ENCODE data around the gene GPR55.

The GPR55 gene

GRCh38 chr2:230934231-230935129 lies 9.4 kb upstream of the GPR55 start:
- peaks cover 6% of the 10 kb centered on the region for H3K9me3 ChIP-seq (ENCODE audit: control insufficient read depth, low read length)
- H3K36me3 ChIP-seq (ENCODE audit: control insufficient read depth, insufficient read depth, low read length), result no peaks in the 10 kb centered on the region
- no peak overlapping the region for H3K4me3 ChIP-seq (ENCODE audit: insufficient read depth, low read depth, low read length)
- H3K4me1 ChIP-seq (ENCODE audit: control insufficient read depth, insufficient read depth, low read length), result peaks cover 13% of the 10 kb centered on the region
- whole genome bisulfite sequencing, 2 experiments, result 88 to 89% methylated on average over 17 of the region's 17 CpGs
- no peak overlapping the region for H3K27ac ChIP-seq (ENCODE audit: insufficient read depth, low read depth, low read length, poor library complexity, severe bottlenecking)
- no peaks in the 10 kb centered on the region for H3K27me3 ChIP-seq (ENCODE audit: control insufficient read depth, insufficient read depth, low read length, poor library complexity, severe bottlenecking)

DNA sequence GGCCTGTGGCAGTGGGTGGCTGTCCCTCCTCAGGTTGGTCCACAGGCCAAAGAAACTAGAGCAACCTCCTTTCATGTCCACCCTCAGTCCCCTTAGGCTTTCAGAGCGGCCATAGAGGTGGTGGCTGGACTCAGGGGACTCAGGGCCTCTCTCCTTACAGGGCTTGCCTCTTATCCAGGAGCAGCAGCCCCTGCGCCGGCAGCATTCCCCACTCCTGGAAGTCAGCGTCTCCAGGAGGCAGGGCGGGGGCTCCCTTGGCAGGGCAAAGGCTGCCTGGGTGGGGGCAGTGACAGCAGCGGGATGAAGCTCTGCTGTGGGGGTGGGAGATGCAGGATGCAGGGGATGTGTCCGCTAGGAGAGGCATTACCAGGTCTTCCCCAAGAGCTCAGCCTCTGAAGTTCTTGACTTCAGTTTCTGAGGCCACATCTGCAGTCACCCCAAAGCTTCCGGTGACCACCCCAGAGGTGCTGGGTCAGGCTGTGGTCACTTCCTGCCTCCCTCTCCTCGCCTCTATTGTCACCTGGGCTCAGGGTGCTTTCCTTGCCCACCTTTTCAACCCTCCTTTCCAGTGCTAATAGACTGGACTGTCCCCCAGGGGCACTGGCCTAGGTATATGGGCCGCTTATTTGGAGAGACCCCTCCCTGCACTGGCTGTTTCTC lies 8.6 kb upstream of the GPR55 start:
- Histone ChIP-seq H3K27me3 (ENCODE audit: control insufficient read depth, insufficient read depth, low read length, poor library complexity, severe bottlenecking) (no peaks in the 10 kb centered on the region), H3K36me3 (ENCODE audit: control insufficient read depth, insufficient read depth, low read length) (no peaks in the 10 kb centered on the region), H3K27ac (ENCODE audit: insufficient read depth, low read depth, low read length, poor library complexity, severe bottlenecking) (no peak overlapping the region), H3K4me1 (ENCODE audit: control insufficient read depth, insufficient read depth, low read length) (peaks cover 13% of the 10 kb centered on the region), H3K9me3 (ENCODE audit: control insufficient read depth, low read length) (peaks cover 6% of the 10 kb centered on the region), H3K4me3 (ENCODE audit: insufficient read depth, low read depth, low read length) (no peak overlapping the region)
- WGBS, 2 experiments, result 88 to 90% methylated on average over 10 of the region's 10 CpGs

DNA sequence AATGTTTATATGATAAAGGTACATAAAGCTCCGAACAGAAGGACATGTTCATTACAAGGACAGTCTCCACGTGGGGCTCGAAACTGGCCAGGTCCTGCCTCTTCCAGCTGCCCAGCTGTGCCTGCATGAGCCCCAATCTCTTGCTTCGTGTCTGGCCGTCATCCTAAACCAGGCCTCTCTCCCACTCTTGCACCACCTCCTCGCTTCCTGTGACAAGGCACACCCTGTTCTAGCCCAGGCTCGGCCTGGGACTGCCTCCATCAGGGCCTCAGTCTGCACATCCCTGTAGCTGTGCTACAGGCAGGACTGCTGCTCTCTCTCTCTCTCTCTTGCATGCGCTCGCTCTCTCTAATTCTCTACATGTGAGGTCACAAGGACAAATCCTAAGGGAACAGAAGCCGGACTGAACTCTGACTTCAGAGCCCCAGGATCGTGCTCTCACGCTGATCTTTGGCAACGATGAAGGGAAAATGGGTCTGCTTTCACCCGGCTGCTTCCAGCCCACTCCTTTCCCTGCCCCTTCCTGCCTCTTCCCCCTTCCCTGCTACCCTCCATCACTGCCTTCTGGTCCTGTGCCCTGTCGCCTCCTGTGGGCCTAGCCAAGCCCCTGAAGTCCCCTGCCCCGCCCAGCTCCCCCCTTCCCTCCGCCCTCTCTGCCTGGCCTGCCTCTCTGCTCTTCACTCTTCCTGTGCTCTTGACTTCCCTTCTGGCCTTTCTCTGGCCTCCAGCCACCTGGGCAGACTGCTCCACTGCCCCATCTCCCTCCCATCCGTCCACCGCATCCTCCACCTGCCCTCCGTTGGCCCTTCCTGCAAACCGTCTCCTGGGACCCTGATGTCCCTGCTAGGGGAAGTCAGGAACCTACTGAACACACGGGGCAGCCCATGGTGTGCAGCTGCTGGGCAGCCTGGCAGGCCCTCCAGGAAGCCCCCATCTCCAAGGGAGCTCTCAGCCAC lies 7.8 kb upstream of the GPR55 start:
- H3K9me3 ChIP-seq (ENCODE audit: control insufficient read depth, low read length), result peaks cover 6% of the 10 kb centered on the region
- no peak overlapping the region for H3K4me3 ChIP-seq (ENCODE audit: insufficient read depth, low read depth, low read length)
- no peaks in the 10 kb centered on the region for H3K36me3 ChIP-seq (ENCODE audit: control insufficient read depth, insufficient read depth, low read length)
- H3K4me1 ChIP-seq (ENCODE audit: control insufficient read depth, insufficient read depth, low read length), result peaks cover 13% of the 10 kb centered on the region
- no peak overlapping the region for H3K27ac ChIP-seq (ENCODE audit: insufficient read depth, low read depth, low read length, poor library complexity, severe bottlenecking)
- no peaks in the 10 kb centered on the region for H3K27me3 ChIP-seq (ENCODE audit: control insufficient read depth, insufficient read depth, low read length, poor library complexity, severe bottlenecking)
- WGBS, 2 experiments, result 86 to 87% methylated on average over 22 of the region's 22 CpGs

- Histone ChIP-seq H3K27ac (ENCODE audit: insufficient read depth, low read depth, low read length, poor library complexity, severe bottlenecking) (no peak overlapping the region), H3K4me1 (ENCODE audit: control insufficient read depth, insufficient read depth, low read length) (peaks cover 13% of the 10 kb centered on the region), H3K36me3 (ENCODE audit: control insufficient read depth, insufficient read depth, low read length) (no peaks in the 10 kb centered on the region), H3K27me3 (ENCODE audit: control insufficient read depth, insufficient read depth, low read length, poor library complexity, severe bottlenecking) (no peaks in the 10 kb centered on the region), H3K4me3 (ENCODE audit: insufficient read depth, low read depth, low read length) (no peak overlapping the region), H3K9me3 (ENCODE audit: control insufficient read depth, low read length) (peaks cover 2% of the 10 kb centered on the region)
- WGBS, 2 experiments, result 91 to 93% methylated on average over 22 of the region's 22 CpGs
These were observed 6.7 kb upstream of the GPR55 start for GRCh38 chr2:230931556-230932231.

DNA sequence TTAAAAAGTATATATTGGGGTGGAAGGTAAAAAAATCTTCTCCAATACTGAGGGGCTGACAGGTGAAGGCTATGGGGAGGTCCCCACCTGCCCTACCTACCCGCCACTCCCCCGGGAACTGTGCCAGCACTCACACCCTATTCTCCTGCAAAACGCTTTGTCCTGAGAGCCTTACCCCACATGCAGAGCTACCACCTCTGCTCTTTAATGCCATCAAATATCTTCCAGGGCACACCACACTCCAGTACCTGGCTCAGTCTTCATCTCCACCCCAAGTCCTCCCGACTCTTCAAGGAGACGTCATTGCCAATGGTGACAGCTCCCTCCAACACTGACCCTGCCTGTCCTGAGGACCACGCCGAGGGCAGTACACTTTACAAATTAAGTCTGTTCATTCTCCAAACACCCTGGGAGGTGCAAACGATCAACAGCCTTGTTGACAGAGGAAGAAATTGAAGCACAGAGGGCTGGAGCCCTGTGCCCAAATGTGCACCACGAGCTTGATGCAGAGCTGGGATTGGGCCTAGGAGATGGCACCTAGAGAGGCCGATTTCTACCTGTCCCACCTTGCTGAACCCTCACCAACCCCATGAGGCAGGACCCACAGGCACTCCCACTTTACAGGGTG lies 6.0 kb upstream of the GPR55 start:
- Histone ChIP-seq H3K4me1 (ENCODE audit: control insufficient read depth, insufficient read depth, low read length) (peaks cover 13% of the 10 kb centered on the region), H3K9me3 (ENCODE audit: control insufficient read depth, low read length) (no peaks in the 10 kb centered on the region), H3K27ac (ENCODE audit: insufficient read depth, low read depth, low read length, poor library complexity, severe bottlenecking) (no peak overlapping the region), H3K36me3 (ENCODE audit: control insufficient read depth, insufficient read depth, low read length) (no peaks in the 10 kb centered on the region), H3K4me3 (ENCODE audit: insufficient read depth, low read depth, low read length) (no peak overlapping the region), H3K27me3 (ENCODE audit: control insufficient read depth, insufficient read depth, low read length, poor library complexity, severe bottlenecking) (no peaks in the 10 kb centered on the region)
- WGBS, 2 experiments, result 89 to 91% methylated on average over 10 of the region's 10 CpGs

DNA sequence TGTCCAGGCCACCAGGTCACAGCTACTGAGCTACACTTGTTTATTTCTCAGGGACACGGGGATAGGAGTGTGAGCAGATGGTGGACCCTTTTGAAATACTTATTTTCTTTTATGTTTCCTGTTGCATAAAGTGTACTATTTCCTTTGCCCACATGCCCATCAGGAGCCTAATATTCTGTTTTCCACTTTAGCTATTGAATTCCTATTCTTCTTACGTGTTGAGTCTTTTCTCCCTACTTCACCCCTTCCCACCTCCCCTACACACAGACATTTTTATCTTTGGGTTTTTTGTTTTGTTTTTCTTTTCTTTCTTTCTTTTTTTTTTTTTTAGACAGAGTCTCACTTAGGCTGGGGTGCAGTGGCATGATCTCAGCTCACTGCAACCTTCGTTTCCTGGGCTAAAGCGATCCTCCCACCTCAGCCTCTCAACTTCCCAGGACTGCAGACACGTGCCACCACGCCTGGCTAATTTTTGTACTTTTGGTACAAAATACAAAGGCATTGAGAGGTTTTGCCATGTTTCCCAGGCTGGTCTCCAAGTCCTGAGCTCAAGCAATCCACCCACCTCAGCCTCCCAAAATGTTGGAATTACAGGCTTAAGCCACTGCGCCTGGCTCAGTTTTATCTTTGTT lies 5.2 kb upstream of the GPR55 start:
- WGBS, 2 experiments, result 92 to 95% methylated on average over 6 to 7 of the region's 7 CpGs
- H3K27ac ChIP-seq (ENCODE audit: insufficient read depth, low read depth, low read length, poor library complexity, severe bottlenecking), result no peak overlapping the region

GRCh38 chr2:230929381-230930148 lies 4.5 kb upstream of the GPR55 start:
- no peak overlapping the region for H3K4me3 ChIP-seq (ENCODE audit: insufficient read depth, low read depth, low read length)
- H3K4me1 ChIP-seq (ENCODE audit: control insufficient read depth, insufficient read depth, low read length), result peaks cover 10% of the 10 kb centered on the region
- WGBS, 2 experiments, result 87 to 89% methylated on average over 10 of the region's 10 CpGs
- no peak overlapping the region for H3K27ac ChIP-seq (ENCODE audit: insufficient read depth, low read depth, low read length, poor library complexity, severe bottlenecking)
- no peaks in the 10 kb centered on the region for H3K27me3 ChIP-seq (ENCODE audit: control insufficient read depth, insufficient read depth, low read length, poor library complexity, severe bottlenecking)
- no peaks in the 10 kb centered on the region for H3K9me3 ChIP-seq (ENCODE audit: control insufficient read depth, low read length)
- no peaks in the 10 kb centered on the region for H3K36me3 ChIP-seq (ENCODE audit: control insufficient read depth, insufficient read depth, low read length)

More for the DNA sequence above, 5.2 kb upstream of the GPR55 start:
- Histone ChIP-seq H3K4me1 (ENCODE audit: control insufficient read depth, insufficient read depth, low read length) (peaks cover 13% of the 10 kb centered on the region), H3K36me3 (ENCODE audit: control insufficient read depth, insufficient read depth, low read length) (no peaks in the 10 kb centered on the region), H3K4me3 (ENCODE audit: insufficient read depth, low read depth, low read length) (no peak overlapping the region), H3K9me3 (ENCODE audit: control insufficient read depth, low read length) (no peaks in the 10 kb centered on the region), H3K27me3 (ENCODE audit: control insufficient read depth, insufficient read depth, low read length, poor library complexity, severe bottlenecking) (no peaks in the 10 kb centered on the region)

DNA sequence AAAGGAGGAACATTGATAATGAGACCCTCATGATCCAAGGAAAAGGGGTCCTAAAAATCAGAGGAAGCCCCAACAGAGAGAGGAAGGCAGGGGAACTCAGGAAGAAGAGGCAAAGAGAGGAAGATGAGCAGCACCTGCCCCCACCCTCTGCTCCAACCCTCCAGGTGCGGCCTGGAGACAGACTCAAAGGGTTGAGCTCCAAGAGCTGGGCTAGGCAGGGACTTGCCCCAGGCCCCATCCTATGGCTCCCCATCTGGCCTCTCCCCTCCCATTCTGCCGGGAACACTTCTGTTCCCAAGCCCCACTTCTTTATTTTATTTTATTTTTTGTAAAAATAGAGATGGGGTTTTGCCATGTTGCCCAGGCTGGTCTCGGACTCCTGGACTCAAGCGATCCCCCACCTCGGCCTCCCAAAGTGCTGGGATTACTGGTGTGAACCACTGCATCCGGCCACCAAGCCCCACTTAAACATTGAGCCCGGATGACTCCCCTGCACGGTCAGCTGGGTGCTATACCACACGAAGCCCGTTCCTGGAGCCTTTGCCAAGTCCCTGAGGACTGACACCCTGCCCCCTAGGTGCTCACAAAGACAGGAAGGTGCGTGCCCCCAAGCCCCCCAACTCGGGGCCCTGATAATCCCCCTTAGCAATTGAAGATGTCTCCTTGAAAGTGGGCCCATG lies 3.8 kb upstream of the GPR55 start:
- Histone ChIP-seq H3K27me3 (ENCODE audit: control insufficient read depth, insufficient read depth, low read length, poor library complexity, severe bottlenecking) (no peaks in the 10 kb centered on the region), H3K4me3 (ENCODE audit: insufficient read depth, low read depth, low read length) (no peak overlapping the region), H3K9me3 (ENCODE audit: control insufficient read depth, low read length) (no peaks in the 10 kb centered on the region), H3K4me1 (ENCODE audit: control insufficient read depth, insufficient read depth, low read length) (peaks cover 8% of the 10 kb centered on the region), H3K36me3 (ENCODE audit: control insufficient read depth, insufficient read depth, low read length) (no peaks in the 10 kb centered on the region), H3K27ac (ENCODE audit: insufficient read depth, low read depth, low read length, poor library complexity, severe bottlenecking) (no peak overlapping the region)
- WGBS, 2 experiments, result 92 to 95% methylated on average over 11 to 12 of the region's 12 CpGs
